HG03460 (cell line): Measurements from ENCODE around the gene LPAR6.

Source experiments
- ATAC-seq: cut with Tn5 transposase; IDR thresholded peaks from one replicate; pipeline ENCODE4 v1.9.1; 2021; ENCODE audit not compliant: unreplicated experiment

LPAR6 gene

DNA sequence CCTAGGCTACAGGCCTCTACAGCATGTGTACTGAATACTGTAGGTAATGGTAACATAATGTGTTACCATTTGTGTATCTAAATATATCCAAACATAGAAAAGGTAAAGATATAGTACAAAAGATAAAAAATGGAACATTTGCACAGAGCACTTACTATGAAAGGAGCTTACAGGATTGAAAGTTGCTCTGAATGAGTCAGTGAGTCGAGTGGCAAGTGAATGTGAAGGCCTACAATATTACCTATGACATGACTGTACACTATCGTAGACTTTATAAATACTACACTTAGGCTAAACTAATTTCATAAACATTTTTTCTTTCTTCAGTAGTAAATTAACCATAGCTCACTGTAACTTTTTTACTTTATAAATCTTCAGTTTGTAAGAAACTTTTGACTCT, 35.1 kb downstream of the LPAR6 start:
- no peak for ATAC-seq

GRCh38 chr13:48370815-48371214, 42.1 kb downstream of the LPAR6 start:
- no peak for ATAC-seq

DNA sequence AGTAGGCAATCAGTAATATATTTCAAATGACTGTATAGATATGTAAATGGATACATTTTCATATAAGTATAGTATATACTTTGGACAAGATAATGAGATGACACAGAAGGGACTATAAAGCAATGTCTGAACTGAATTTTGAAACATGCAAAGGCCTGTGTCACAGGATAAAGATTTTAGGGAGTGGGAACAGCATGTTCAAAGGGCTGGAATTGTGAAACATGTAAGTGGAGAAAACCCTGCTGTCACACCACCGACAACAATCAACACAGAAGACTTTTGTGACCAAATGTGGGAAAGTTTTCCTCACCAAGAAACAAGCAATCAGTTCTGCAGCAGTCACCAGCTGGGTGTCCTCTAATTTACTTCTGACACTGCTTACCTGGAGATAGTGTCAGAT, 42.9 kb downstream of the LPAR6 start:
- ATAC-seq: no peak
